Caki2 (cell line): ENCODE data around the gene WDR11. TPM values are rescaled to one million over a fixed set of nuclear protein-coding genes. Genes with fewer than 3 reads are reported as not detected.
A peak's percentile ranks its signal among the peaks of the same experiment; 100 is the strongest.

ENCODE experiments used
- DNase-seq: peaks from one replicate; pipeline ENCODE4 v3.0.0-alpha.2; 2015; ENCODE audit warnings: low read depth
- in situ Hi-C: cut with HindIII; loops from 2 replicates; pipeline ENCODE4 v1.10.0; 2016; ENCODE audit warnings: low sequenced_read_pairs, low pct_unique_long_range_greater_than_20kb, mixed read lengths
- total RNA-seq: library from RNA; depleted of rRNA; stranded (reverse); fragments of >200 nt; shearing (Covaris generic); gene quantifications from 2 replicates; pipeline ENCODE4 v1.2.3, GENCODE V29; 2014; ENCODE audit warnings: low replicate concordance; rRNA removed

The WDR11 gene, protein sequence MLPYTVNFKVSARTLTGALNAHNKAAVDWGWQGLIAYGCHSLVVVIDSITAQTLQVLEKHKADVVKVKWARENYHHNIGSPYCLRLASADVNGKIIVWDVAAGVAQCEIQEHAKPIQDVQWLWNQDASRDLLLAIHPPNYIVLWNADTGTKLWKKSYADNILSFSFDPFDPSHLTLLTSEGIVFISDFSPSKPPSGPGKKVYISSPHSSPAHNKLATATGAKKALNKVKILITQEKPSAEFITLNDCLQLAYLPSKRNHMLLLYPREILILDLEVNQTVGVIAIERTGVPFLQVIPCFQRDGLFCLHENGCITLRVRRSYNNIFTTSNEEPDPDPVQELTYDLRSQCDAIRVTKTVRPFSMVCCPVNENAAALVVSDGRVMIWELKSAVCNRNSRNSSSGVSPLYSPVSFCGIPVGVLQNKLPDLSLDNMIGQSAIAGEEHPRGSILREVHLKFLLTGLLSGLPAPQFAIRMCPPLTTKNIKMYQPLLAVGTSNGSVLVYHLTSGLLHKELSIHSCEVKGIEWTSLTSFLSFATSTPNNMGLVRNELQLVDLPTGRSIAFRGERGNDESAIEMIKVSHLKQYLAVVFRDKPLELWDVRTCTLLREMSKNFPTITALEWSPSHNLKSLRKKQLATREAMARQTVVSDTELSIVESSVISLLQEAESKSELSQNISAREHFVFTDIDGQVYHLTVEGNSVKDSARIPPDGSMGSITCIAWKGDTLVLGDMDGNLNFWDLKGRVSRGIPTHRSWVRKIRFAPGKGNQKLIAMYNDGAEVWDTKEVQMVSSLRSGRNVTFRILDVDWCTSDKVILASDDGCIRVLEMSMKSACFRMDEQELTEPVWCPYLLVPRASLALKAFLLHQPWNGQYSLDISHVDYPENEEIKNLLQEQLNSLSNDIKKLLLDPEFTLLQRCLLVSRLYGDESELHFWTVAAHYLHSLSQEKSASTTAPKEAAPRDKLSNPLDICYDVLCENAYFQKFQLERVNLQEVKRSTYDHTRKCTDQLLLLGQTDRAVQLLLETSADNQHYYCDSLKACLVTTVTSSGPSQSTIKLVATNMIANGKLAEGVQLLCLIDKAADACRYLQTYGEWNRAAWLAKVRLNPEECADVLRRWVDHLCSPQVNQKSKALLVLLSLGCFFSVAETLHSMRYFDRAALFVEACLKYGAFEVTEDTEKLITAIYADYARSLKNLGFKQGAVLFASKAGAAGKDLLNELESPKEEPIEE
- total RNA-seq: 22.2 and 28.5 TPM in 2 replicates

DNA sequence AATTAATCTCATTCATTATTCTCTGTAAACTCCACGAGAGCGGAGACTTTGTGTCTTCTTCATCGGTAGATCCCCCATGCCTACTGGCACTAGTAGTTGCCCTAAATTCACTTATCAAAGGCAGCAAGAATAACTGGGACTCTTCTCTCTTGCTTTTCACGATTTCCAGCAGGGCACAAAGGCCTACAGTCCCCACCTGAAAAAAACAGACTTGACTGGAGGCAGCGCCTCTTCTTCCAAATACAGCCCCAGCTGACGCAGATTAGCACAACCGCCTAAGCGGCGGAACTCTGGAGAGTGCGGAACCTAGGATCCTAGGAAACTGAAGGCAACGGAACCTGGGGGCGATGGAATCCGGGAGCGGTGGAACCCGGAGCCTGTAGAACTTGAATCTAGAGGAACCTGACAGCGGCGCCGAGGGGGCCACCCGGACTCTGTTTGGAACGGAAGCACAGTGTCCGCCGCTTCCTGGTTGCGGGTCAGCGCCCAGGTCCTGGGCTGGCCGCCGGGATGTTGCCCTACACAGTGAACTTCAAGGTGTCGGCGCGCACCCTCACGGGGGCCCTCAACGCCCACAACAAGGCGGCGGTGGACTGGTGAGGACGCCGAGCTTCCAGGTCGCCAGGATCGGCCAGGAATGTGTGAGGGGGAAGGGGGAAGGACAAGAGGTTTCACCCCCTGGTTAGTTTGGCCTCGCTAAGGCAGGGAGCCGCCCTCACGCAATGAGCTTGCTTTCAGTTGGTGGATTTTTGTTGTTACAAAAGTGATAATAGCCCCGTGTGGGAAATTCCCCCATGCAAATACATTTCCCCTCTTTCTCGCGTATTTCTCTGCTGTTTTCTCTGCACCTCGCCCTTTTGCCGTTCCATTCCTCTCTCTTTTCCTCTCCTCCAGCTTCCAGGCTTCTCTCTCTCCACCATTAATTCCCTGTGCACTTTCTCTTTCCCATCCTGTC lies at the start of gene WDR11:
Gene WDR11 (plus strand): TSS at position 452 of the 955 bp plus-strand sequence. CDS start 59 bp downstream, at position 511.
- peak; percentile 87 for DNase-seq
- in situ Hi-C loops: no loop called here

DNA sequence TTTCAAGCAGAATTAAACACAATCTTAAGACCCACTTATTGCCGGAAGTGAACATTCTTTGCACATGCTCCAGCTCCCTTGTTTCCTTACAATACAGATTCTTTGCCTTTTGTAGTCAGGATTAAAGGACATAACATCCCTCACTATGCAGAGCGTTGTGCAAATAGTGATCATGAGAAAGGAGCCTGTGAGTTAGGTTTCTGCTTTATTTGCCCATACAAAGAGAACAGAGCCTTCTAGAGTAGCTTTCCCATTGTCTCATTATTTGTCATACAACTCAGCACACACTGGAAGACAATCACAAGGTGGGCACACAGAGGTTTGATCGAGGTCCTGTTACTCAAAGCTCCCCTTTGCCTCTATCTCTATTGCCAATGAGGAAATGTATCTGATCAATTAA lies 48.2 kb upstream of the WDR11 start:
- in situ Hi-C loops: no loop called here
- DNase-seq: no peak

DNA sequence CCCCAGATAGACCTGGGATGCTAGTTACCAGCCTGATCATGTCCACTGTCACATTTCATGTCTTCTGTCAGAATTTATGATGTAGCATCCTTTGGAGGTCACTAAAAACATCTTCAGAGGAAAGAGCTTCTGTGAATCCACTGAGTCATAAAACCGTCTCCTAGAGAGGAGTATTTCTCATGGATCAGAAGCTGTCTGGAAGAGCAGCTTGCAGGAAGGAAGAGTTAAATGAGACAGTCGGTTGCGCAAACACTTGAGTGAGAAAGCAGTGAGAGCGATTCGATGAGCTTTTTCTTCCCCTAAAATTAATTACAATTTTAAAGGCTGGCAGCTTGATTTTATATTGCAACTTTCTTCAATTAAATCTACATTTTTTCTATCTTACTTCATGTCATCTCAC lies 47.2 kb upstream of the WDR11 start:
- DNase-seq: no peak
- in situ Hi-C loops: no loop called here

DNA sequence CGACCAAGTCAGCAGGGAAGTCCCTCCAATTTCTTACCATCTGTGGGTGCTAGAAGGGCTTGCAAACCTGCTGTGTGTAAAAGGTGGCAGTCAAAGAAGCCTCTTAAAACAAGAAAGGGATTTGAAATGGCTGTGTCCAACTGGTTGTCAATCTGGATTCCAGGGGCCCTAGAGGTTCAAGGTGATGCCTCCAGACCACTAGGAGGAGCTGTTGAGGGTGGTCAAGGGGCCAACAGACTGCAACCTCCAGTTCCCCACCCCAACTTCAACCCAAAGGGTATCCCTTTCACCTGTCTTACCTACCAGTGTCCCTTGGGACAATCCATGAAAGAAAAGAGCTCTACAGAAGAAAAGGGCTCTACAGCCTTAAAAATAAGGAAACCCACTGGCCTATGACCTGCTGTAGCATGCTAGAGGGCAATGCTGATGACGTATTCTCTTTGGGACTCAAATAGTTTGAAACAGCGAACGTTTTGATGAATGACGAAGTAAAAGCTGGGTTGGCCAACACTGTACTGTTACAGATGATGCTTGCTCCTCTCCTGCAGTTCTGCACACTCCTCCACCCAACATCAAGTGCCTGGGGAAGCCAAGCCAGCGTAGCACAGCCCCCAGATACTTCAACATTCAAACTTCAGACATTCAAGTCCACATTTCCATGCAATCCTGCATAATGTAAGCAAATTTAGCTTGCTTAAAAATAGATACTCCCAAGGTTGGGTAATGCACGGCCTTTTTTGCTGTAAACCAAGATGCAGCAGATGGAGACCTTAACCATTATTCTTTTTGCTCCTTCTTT lies 45.9 kb upstream of the WDR11 start:
- DNase-seq: no peak
- in situ Hi-C loops: no loop called here

DNA sequence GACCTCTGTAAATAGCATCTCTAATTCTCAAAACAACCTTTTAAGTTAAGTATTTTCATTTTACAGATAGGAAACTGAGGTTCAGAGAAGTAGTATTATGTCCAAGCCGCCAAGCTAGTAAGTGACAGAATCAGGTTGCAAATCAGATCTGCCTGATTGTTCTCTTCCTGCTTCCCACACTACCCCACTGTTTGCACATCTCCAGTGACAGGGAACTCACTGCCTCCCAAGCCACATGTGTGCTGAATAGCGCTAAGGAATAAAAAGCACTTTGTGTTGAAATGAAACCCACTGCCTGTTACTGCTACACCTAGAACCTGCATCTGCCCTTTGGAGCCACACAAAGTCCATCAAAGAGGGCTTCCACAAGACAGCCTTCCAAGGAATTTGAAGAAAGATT lies 45.1 kb upstream of the WDR11 start:
- in situ Hi-C loops: no loop called here
- no peak for DNase-seq

DNA sequence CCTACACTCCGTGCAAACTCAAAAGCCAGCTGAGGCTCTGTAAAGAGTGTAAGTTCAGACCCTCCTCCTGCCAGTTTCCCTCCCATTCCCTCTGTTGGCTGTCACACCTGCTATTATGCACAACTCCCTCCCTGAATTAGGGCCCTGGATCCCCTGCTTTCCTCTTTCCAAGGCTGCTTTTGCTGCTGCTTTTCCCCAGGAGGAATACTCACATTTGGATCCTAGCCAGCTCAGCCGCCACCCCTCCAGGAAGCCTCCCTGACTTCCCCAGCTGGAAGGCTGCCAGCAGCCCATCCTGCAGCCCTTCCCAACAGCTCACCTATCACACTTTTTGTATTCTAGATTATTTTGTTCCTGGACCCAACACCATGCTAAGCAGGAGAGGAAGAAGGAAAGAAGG lies 40.9 kb upstream of the WDR11 start:
- in situ Hi-C loops: no loop called here
- DNase-seq: no peak

DNA sequence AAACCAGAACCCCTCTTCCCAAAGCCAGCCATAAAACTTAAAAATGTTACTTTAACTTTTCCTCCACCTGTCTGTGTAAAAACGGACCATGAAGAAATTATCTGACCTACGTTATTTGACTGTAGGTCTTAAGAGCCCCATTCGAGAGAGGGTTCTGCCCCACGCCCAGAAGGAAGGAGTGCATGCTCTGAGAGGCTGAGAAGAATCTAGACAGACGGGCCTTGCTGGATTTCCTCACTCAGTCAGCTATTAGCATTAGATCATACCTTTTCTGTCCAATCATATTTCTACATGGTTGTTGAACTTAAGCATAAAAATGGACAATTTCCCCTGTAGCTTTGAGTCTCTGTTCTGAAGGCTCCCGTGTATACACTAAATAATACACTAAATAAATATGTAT lies 38.1 kb upstream of the WDR11 start:
- in situ Hi-C loops: no loop called here
- no peak for DNase-seq

DNA sequence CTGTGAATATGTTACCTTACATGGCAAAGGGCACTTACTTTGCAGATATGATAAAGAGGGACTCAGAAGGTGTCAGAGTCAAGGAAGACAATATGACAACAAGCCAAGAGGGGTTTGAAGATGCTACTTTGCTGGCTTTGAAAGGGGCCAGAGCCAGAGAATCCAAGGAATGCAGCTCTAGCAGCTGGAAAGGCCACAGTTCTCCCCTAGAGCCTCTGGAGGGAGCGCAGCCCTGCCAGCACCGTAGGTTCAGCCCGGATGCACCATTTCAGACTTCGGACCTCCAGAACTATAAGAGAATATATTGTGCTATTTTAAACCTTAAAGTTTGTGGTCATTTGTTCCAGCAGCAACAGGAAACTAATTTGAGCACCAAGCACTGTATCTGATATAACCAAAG lies 32.9 kb upstream of the WDR11 start:
- DNase-seq: no peak

DNA sequence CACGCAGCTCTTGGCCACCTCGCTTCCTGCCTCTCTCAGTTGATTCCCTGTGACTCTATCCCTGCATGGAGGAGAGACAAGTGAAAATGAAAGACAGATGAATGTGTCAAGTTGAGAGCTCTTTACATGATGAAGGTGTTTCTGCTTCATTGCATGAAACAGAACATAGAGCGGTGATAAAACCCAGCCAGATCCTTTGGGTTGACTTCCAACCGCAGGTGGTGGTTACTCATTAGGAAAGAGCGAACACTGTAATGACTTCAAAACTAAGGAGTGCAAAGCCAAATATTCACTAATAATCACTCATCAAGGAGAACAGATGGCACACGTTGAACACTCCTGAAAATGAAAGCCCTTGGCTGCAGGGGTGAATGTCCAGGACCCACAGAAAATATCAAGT lies 31.8 kb upstream of the WDR11 start:
- no peak for DNase-seq
- in situ Hi-C loops: no loop called here

More for the DNA sequence above, 32.9 kb upstream of the WDR11 start:
- in situ Hi-C loops: no loop called here

DNA sequence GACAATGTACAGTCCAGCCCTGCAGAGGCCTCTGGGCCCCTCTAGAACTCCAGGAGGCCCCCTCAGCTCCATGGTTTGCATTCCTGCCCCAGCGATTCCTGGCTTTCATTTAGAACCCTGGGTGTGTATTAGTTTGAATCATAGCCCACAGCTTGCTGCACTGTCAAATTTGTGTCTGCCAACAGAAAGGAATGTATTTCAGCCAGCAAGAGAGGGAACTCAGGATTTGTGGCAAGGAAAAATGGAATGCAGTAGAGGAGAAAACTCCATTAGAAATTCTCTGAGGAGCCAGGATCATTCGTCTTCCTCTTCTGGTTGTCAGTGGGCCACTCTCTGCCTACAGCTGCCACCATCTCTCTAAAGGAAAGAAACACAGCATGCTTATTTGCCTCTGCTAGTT lies 27.9 kb upstream of the WDR11 start:
- in situ Hi-C loops: no loop called here

DNA sequence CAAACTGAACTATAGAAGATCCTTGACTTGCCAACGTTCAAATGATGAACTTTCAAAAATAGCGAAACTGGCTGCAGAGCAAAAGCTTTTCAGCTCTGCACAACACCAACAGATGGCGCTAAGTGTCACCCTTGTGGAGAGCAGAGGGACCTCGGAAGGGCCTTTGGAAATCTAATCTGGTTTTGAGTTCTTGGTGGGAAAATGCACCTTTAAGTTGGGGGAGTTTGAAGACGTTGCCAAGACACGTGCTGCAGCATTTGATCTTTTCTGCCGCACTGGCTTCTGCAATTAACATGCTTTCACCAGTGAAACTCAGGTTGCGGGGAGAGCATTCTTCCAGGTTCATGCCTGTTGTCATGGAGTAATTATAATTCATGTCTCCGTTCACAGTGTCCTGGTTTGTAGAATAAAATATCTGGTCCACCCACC lies 26.3 kb upstream of the WDR11 start:
- in situ Hi-C loops: no loop called here
- DNase-seq: no peak

More for the DNA sequence above, 27.9 kb upstream of the WDR11 start:
- no peak for DNase-seq

DNA sequence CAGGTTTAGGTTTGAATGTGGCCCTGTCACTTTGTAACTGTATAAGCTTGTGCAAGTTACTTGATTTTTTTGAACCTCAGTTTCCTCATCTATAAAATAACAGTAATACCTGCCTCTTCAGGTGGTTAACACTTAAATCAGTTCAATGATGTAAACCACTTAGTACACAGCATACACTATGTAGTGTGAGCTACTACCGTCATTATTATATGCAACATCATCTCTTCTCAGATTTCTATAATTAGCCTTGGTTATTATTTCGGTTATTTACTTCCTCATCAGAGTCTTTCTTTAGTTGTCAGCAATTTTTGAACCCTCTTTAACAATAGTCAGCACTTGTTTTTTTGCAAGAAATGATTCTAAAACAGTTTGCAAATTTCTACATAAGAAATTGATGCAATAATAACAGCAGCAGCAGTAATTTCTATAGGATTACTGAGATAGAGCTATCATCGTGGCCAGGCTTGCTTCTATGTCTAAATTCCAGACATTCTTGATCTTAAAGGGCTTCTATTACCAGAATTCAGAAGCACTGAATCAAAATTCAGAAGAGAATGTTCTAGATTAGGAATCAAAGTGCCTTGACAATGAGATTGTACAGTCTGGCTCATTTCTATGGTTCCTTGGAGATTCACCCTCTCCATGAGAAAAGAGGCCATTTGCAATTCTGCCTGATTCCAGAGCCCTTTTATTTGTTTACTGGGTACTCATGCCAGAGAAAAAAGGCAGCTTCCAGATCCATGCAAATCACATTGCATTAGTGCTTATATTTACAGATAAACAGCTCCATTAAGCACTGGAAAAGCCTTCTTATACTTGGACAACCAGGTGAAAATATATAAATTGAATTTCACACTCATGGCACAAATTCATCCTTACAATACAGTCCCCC lies 25.0 kb upstream of the WDR11 start:
- in situ Hi-C loops: no loop called here
- DNase-seq: no peak

DNA sequence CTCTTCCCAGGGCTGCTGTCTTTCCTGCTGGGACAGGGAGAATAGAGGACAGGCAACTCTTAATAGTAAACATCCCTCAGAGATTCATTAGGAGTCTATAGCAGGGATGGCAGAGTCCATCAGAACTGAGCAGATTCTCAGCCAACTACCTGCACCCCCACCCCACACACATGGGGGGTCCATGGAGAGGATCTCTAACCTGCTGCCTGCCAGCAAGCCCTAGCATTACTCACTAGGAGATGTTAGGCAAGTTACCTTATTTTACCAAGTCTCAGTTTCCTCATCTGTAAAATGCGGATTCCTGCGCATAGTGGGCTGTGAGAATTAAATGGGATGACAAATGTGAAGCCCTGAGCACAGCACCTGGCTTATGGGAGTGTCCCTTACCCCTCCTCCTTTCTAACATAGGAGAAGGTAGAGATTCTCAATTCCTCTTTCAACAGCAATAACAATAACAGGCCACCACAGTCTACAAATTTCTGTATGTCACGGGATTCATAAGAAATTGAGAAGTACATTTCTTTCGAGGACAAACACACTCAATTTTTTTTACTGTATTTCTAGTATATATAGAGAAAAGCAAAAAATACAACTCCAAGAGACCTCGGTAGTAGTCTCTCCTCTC lies 23.8 kb upstream of the WDR11 start:
- in situ Hi-C loops: no loop called here
- no peak for DNase-seq

DNA sequence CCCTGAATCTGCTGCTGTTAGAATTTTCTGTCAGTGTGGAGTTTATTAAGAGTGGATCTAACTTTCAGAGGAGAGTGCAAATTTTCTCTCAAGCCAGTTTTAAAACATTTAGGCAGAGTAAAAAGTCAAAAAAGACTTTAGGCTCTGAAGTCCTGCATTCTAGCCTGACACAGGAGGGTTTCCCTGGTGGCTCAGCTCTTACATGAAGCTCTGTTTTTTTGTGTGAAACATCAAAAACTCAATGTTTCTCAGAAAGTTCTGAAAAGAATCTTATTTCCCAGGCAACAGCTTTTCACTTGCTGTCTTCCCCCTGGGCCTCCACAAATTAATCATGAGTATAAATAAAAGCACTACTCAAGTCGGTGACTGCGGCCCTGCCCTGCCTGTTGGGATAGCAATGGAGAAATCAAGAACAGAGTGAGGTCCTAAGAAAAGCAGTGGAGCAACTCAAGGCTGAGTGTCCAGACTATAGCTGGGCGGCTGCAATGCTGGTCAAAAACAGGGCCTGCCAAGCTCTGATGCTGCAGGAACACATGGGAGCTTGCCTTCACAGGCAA lies 22.3 kb upstream of the WDR11 start:
- in situ Hi-C loops: no loop called here
- no peak for DNase-seq

DNA sequence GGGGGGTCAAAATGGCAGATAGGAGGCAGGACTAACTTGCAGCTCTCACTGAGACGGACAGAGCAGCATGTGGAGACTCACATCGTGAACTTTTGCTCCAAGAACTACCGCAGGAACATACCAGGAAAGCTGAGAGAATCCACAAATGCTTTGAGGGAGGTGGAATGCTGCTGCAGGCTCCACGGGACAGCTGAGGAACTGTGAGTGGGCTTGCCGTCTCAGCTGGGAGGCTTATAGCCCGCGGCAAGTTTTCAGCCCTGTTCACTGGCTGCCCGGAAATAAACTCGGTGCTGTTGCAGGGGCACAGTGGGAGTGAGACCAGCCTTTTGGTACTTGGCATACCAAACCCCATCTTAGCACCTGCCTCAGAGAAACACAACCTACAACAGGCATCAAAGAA lies 19.1 kb upstream of the WDR11 start:
- in situ Hi-C loops: no loop called here
- DNase-seq: no peak
